ENCODE results near the gene ITPR2. TPM values are rescaled to one million over a fixed set of nuclear protein-coding genes. Genes with fewer than 3 reads are reported as not detected.

ITPR2 gene
- total RNA-seq, 1 experiment from 2014 or later = 26.0 TPM

GRCh38 chr12:26554332-26554731 is 278.7 kb downstream of the ITPR2 start:
- Histone ChIP-seq H3K4me2 (no peak overlapping the region), H2AFZ (no peak overlapping the region), H3K27ac (no peak overlapping the region), H3K9me2 (ENCODE audit: insufficient read depth) (no peaks in the 10 kb centered on the region), H3K27me3 (ENCODE audit: insufficient read depth, low read depth) (no peaks in the 10 kb centered on the region), H3F3A (ENCODE audit: insufficient read depth, low read depth) (no peaks in the 10 kb centered on the region), H3K4me1 (replicated peaks; ENCODE audit: insufficient read depth) (no peaks in the 10 kb centered on the region), H3K79me2 (ENCODE audit: low read depth) (no peaks in the 10 kb centered on the region), H3K9me3 (ENCODE audit: insufficient read depth, low read depth) (no peaks in the 10 kb centered on the region), H4K20me1 (ENCODE audit: insufficient read depth) (no peaks in the 10 kb centered on the region), H3K36me3 (ENCODE audit: low read depth) (no peaks in the 10 kb centered on the region), H3K4me3 (no peak overlapping the region)
- intact Hi-C loops (cut with micrococcal nuclease; ENCODE audit: unreplicated experiment) = no loop called here
- ChIA-PET POLR2A (ENCODE audit: unreplicated experiment) (interaction anchor here (0.5 kb wide), 1 partner anchor 243 kb away, joined by 3 read pairs; no protein-coding TSS in a partner anchor), CTCF (no interaction called here)
- no peak for DNase-seq
- no TSS peak for BruUV-seq (replicated peaks)
- TF ChIP-seq CTCF (conservative IDR thresholded peaks at IDR 0.05) = no peak
- no peak for TF ChIP-seq EZH2 (IDR thresholded peaks at IDR 0.05; ENCODE audit: low read depth)

GRCh38 chr12:26551385-26551784 is 281.6 kb downstream of the ITPR2 start:
- no peaks in the 10 kb centered on the region for H3K9me3 ChIP-seq (ENCODE audit: insufficient read depth, low read depth)
- H3K36me3 ChIP-seq (ENCODE audit: low read depth) = no peaks in the 10 kb centered on the region
- DNase-seq = no peak
- no peak overlapping the region for H2AFZ ChIP-seq
- H4K20me1 ChIP-seq (ENCODE audit: insufficient read depth) = no peaks in the 10 kb centered on the region
- no TSS peak for BruUV-seq (replicated peaks)
- ChIA-PET POLR2A (ENCODE audit: unreplicated experiment) (no interaction called here), CTCF (no interaction called here)
- intact Hi-C loops (cut with micrococcal nuclease; ENCODE audit: unreplicated experiment) = no loop called here
- H3K4me3 ChIP-seq = no peak overlapping the region
- no peaks in the 10 kb centered on the region for H3K27me3 ChIP-seq (ENCODE audit: insufficient read depth, low read depth)
- no peak overlapping the region for H3K4me2 ChIP-seq
- no peaks in the 10 kb centered on the region for H3F3A ChIP-seq (ENCODE audit: insufficient read depth, low read depth)
- H3K79me2 ChIP-seq (ENCODE audit: low read depth) = no peaks in the 10 kb centered on the region
- no peaks in the 10 kb centered on the region for H3K9me2 ChIP-seq (ENCODE audit: insufficient read depth)
- no peak overlapping the region for H3K27ac ChIP-seq
- TF ChIP-seq EZH2 (IDR thresholded peaks at IDR 0.05; ENCODE audit: low read depth) (no peak), CTCF (conservative IDR thresholded peaks at IDR 0.05) (no peak)
- H3K4me1 ChIP-seq (replicated peaks; ENCODE audit: insufficient read depth) = no peaks in the 10 kb centered on the region

GRCh38 chr12:26548227-26548626 is 284.8 kb downstream of the ITPR2 start:
- DNase-seq = no peak
- POLR2A ChIA-PET (ENCODE audit: unreplicated experiment) = no interaction called here
- H3K27me3 ChIP-seq (ENCODE audit: insufficient read depth, low read depth) = no peaks in the 10 kb centered on the region
- TF ChIP-seq EZH2 (IDR thresholded peaks at IDR 0.05; ENCODE audit: low read depth) = no peak
- TF ChIP-seq CTCF (conservative IDR thresholded peaks at IDR 0.05) = no peak
- no peaks in the 10 kb centered on the region for H4K20me1 ChIP-seq (ENCODE audit: insufficient read depth)
- H3K4me3 ChIP-seq = no peak overlapping the region
- H3F3A ChIP-seq (ENCODE audit: insufficient read depth, low read depth) = no peaks in the 10 kb centered on the region
- BruUV-seq (replicated peaks) = no TSS peak
- H3K4me1 ChIP-seq (replicated peaks; ENCODE audit: insufficient read depth) = no peaks in the 10 kb centered on the region
- no peaks in the 10 kb centered on the region for H3K79me2 ChIP-seq (ENCODE audit: low read depth)
- no peaks in the 10 kb centered on the region for H3K9me3 ChIP-seq (ENCODE audit: insufficient read depth, low read depth)
- no peak overlapping the region for H3K4me2 ChIP-seq
- no peak overlapping the region for H3K27ac ChIP-seq
- intact Hi-C loops (cut with micrococcal nuclease; ENCODE audit: unreplicated experiment) = no loop called here
- CTCF ChIA-PET = no interaction called here
- H2AFZ ChIP-seq = no peak overlapping the region
- no peaks in the 10 kb centered on the region for H3K36me3 ChIP-seq (ENCODE audit: low read depth)
- H3K9me2 ChIP-seq (ENCODE audit: insufficient read depth) = no peaks in the 10 kb centered on the region

Data from PC-9 (cell line).